Mesenchymal stem cell (in vitro differentiated cells and primary cell): ENCODE measurements around the gene ZNF593OS.

Source experiments
- DNase-seq: peaks from one replicate; pipeline ENCODE4 v3.0.0-alpha.2; 2013
- H2AFZ ChIP-seq: one replicate; pipeline ENCODE4 v1.6.1; 2013; ENCODE audit warnings: low read depth, mild to moderate bottlenecking, control low read depth, inconsistent platforms, low read length, moderate library complexity
- H2AK5ac ChIP-seq: 2 replicates; pipeline ENCODE4 v1.6.1; 2013; ENCODE audit warnings: low read length, moderate library complexity, mild to moderate bottlenecking, inconsistent platforms; ENCODE audit not compliant: severe bottlenecking
- H2BK120ac ChIP-seq: one replicate; pipeline ENCODE4 v1.6.1; 2013; ENCODE audit warnings: low read depth, mild to moderate bottlenecking, inconsistent platforms, low read length, moderate library complexity
- H2BK12ac ChIP-seq, 2 experiments: one replicate each; pipeline ENCODE4 v1.6.1; 2013; ENCODE audit warnings: inconsistent platforms in 2 of 2, low read length in 2 of 2, mild to moderate bottlenecking in 2 of 2, moderate library complexity in 2 of 2, control low read depth in 1 of 2
- H2BK15ac ChIP-seq: one replicate; pipeline ENCODE4 v1.6.1; 2013; ENCODE audit warnings: mild to moderate bottlenecking, low read depth, inconsistent platforms; ENCODE audit not compliant: poor library complexity, severe bottlenecking
- H2BK5ac ChIP-seq: 2 replicates; pipeline ENCODE4 v1.6.1; 2013; ENCODE audit warnings: low read depth, mild to moderate bottlenecking, low read length, control low read depth, inconsistent platforms; ENCODE audit not compliant: poor library complexity, severe bottlenecking
- H3K14ac ChIP-seq, 2 experiments: one replicate each; pipeline ENCODE4 v1.6.1; 2013; ENCODE audit warnings: inconsistent platforms in 2 of 2, low read length in 2 of 2, control low read depth in 1 of 2, mild to moderate bottlenecking in 1 of 2, moderate library complexity in 1 of 2
- H3K18ac ChIP-seq, 2 experiments: one replicate each; pipeline ENCODE4 v1.6.1; 2013; ENCODE audit warnings: inconsistent platforms in 2 of 2, low read length in 2 of 2, control low read depth in 1 of 2, low read depth in 1 of 2, mild to moderate bottlenecking in 1 of 2
- H3K23ac ChIP-seq, 2 experiments: one replicate each; pipeline ENCODE4 v1.6.1; 2013; ENCODE audit warnings: inconsistent platforms in 2 of 2, low read length in 2 of 2, mild to moderate bottlenecking in 2 of 2, moderate library complexity in 2 of 2, control low read depth in 1 of 2
- H3K27ac ChIP-seq: 2 replicates; pipeline ENCODE4 v1.5.1; 2013; ENCODE audit warnings: mild to moderate bottlenecking, moderate library complexity, low read length, control low read depth, inconsistent platforms; ENCODE audit not compliant: poor library complexity, severe bottlenecking
- H3K27me3 ChIP-seq, 2 experiments: 2 replicates each; pipeline versions ENCODE4 v1.6.1 to v1.7.0; 2013; ENCODE audit warnings: low read length in 2 of 2, mild to moderate bottlenecking in 2 of 2, moderate library complexity in 2 of 2, control low read depth in 1 of 2, inconsistent platforms in 1 of 2; ENCODE audit not compliant: control insufficient read depth in 1 of 2, insufficient read depth in 1 of 2
- H3K36me3 ChIP-seq, 2 experiments: 2 replicates each; pipeline versions ENCODE4 v1.6.1 to v1.7.0; 2013; ENCODE audit warnings: low read length in 2 of 2, control low read depth in 1 of 2, inconsistent platforms in 1 of 2, low read depth in 1 of 2, mild to moderate bottlenecking in 1 of 2; ENCODE audit not compliant: insufficient read depth in 2 of 2, control insufficient read depth in 1 of 2
- H3K4ac ChIP-seq, 2 experiments: one replicate each; pipeline ENCODE4 v1.6.1; 2013; ENCODE audit warnings: inconsistent platforms in 2 of 2, low read length in 2 of 2, mild to moderate bottlenecking in 2 of 2, moderate library complexity in 2 of 2, control low read depth in 1 of 2, low read depth in 1 of 2
- H3K4me1 ChIP-seq: 2 replicates; pipeline ENCODE4 v1.6.1; 2013; ENCODE audit warnings: low read depth, low read length, control low read depth; ENCODE audit not compliant: control insufficient read depth, insufficient read depth
- H3K4me2 ChIP-seq: 2 replicates; pipeline ENCODE4 v1.6.1; 2013; ENCODE audit warnings: low read length, mild to moderate bottlenecking, inconsistent platforms; ENCODE audit not compliant: poor library complexity, severe bottlenecking
- H3K4me3 ChIP-seq, 2 experiments: 2 replicates each; pipeline versions ENCODE4 v1.5.1 to v1.7.0; 2013; ENCODE audit warnings: low read length in 2 of 2, mild to moderate bottlenecking in 2 of 2, control low read depth in 1 of 2, low read depth in 1 of 2; ENCODE audit not compliant: insufficient read depth in 1 of 2
- H3K79me1 ChIP-seq: replicated peaks from 2 replicates; pipeline ENCODE4 v1.6.1; 2013; ENCODE audit warnings: mild to moderate bottlenecking, control low read depth, low read length, inconsistent platforms; ENCODE audit not compliant: poor library complexity, severe bottlenecking
- H3K9ac ChIP-seq: 2 replicates; pipeline ENCODE4 v1.7.0; 2013; ENCODE audit warnings: mild to moderate bottlenecking, low read length, moderate library complexity
- H3K9me3 ChIP-seq: 2 replicates; pipeline ENCODE4 v1.7.0; 2013; ENCODE audit warnings: mild to moderate bottlenecking, low read length; ENCODE audit not compliant: control insufficient read depth
- H4K8ac ChIP-seq: one replicate; pipeline ENCODE4 v1.6.1; 2013; ENCODE audit warnings: inconsistent platforms, mild to moderate bottlenecking, low read length, moderate library complexity
- H4K91ac ChIP-seq: one replicate; pipeline ENCODE4 v1.6.1; 2013; ENCODE audit warnings: mild to moderate bottlenecking, low read length, inconsistent platforms
- WGBS: methylation state at CpG from one replicate; pipeline ENCODE4 v1.1.7; 2013; ENCODE audit warnings: mixed read lengths; 5-methylcytosine and 5-hydroxymethylcytosine counted together

The ZNF593OS gene

DNA sequence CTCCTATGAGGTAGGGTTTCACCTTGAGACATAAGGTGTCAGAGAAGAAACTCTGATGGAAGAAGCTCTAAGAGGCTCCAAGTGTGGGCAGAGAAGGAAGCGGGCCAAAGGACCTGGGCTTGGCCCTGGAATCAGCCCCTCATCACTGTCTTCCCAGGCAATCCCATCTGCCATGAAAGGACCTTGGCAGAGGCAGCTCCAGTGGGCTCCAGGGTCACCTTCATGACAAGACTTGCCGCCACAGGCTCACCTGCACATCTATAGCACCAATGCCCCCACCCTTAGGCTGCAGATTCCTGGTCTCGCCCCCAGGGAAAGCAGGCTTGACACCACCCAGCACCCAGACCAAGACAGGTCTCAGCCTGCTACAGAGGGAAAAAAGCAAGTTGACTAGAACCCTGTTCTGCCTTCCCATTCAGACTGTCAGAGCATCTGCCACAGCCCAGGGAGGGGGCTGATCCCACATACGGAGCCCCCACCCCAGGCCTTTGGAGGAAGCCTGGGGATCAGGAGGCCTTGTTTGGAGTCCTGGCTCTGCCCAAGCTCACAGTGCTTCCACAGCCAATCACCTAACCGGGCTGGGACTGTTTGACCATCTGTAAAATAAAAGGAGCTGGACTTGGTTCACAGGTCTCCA lies 13.2 kb downstream of the ZNF593OS start:
- no peak overlapping the region for H2BK12ac ChIP-seq
- no peak overlapping the region for H3K4me2 ChIP-seq
- H2AFZ ChIP-seq: no peak overlapping the region
- no peak overlapping the region for H3K18ac ChIP-seq
- no peaks in the 10 kb centered on the region for H3K9me3 ChIP-seq
- DNase-seq: no peak
- no peak overlapping the region for H3K9ac ChIP-seq
- peaks cover 80 to 87% of the 10 kb centered on the region in 2 experiments for H3K27me3 ChIP-seq
- peaks cover 16% of the 10 kb centered on the region for H3K4me1 ChIP-seq
- H3K79me1 ChIP-seq: no peaks in the 10 kb centered on the region
- H3K14ac ChIP-seq: no peak overlapping the region
- no peak overlapping the region for H4K8ac ChIP-seq
- no peak overlapping the region for H2AK5ac ChIP-seq
- H3K36me3 ChIP-seq: no peaks in the 10 kb centered on the region
- no peak overlapping the region for H3K4me3 ChIP-seq
- no peak overlapping the region for H3K4ac ChIP-seq
- WGBS: 78% methylated on average over 5 of the region's 5 CpGs
- no peak overlapping the region for H4K91ac ChIP-seq
- H2BK5ac ChIP-seq: no peak overlapping the region
- H2BK120ac ChIP-seq: peak overlapping the region; percentile 13
- H3K23ac ChIP-seq: no peak overlapping the region
- no peak overlapping the region for H2BK15ac ChIP-seq
- H3K27ac ChIP-seq: no peak overlapping the region

DNA sequence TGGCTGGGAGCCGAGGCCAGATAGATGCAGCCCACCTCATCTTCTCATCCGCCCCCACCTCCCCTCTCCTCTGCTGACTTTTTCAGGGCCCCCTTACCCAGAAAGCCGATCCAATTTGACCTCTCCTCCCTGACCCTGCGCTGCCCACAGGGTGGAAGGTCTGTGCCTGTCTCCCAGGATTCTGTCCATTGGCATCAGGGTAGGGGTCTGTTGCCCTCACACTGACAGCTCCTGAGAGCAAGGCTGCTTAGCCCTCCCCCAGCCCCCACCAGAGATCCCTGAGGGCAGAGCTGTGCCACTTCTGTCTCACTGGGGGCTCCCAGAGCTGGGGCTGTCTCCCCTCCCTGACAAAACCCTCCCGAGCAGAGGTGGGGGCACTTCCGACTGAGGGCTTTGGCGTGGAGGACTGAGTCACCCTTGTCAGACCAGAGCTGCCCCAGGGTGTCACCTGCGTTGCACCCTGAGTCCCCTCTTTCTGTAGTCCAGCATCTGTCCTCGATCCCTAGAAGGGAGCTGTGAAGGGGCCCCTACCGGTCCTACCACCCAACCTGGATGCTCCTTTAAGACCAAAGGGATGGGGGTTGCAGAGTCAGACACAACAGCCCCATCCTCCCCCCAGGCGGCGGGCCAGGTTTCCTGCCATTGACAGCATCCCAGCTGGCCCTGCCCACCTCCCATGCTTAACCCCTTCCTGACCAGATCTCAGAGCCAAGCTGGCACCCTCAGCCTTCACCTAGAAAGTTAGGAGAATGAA lies 15.2 kb downstream of the ZNF593OS start:
- 14% methylated on average over 12 of the region's 12 CpGs for WGBS
- H2AFZ ChIP-seq: no peak overlapping the region

GRCh38 chr1:26155370-26156284 lies 16.0 kb downstream of the ZNF593OS start:
- Histone ChIP-seq H2AFZ (no peak overlapping the region), H2BK15ac (no peak overlapping the region), H4K91ac (no peak overlapping the region), H2BK12ac (no peak overlapping the region), H3K9me3 (no peaks in the 10 kb centered on the region), H2BK120ac (no peak overlapping the region), H3K23ac (no peak overlapping the region), H3K4me1 (peaks cover 5% of the 10 kb centered on the region), H3K14ac (no peak overlapping the region), H3K36me3 (no peaks in the 10 kb centered on the region), H2AK5ac (no peak overlapping the region), H3K27me3 (peaks cover 69 to 81% of the 10 kb centered on the region in 2 experiments), H3K9ac (no peak overlapping the region), H4K8ac (no peak overlapping the region), H3K27ac (no peak overlapping the region), H3K18ac (peak overlapping the region in 1 of 2 experiments; percentile 5), H2BK5ac (no peak overlapping the region), H3K4ac (no peak overlapping the region), H3K4me3 (no peak overlapping the region), H3K4me2 (no peak overlapping the region), H3K79me1 (no peaks in the 10 kb centered on the region)
- whole genome bisulfite sequencing: 35% methylated on average over 20 of the region's 21 CpGs
- DNase-seq: no peak

More for the DNA sequence above, 15.2 kb downstream of the ZNF593OS start:
- H3K4ac ChIP-seq: no peak overlapping the region
- peak overlapping the region in 1 of 2 experiments; percentile 5 for H3K18ac ChIP-seq
- peak overlapping the region; percentile 36 for H4K8ac ChIP-seq
- no peak overlapping the region for H3K23ac ChIP-seq
- H3K79me1 ChIP-seq: no peaks in the 10 kb centered on the region
- H3K4me1 ChIP-seq: peaks cover 10% of the 10 kb centered on the region
- peak overlapping the region; percentile 73 for H2BK15ac ChIP-seq
- H3K9ac ChIP-seq: no peak overlapping the region
- H4K91ac ChIP-seq: no peak overlapping the region
- H3K36me3 ChIP-seq: no peaks in the 10 kb centered on the region
- no peak overlapping the region for H3K4me2 ChIP-seq
- H2AK5ac ChIP-seq: no peak overlapping the region
- H3K4me3 ChIP-seq: no peak overlapping the region
- no peaks in the 10 kb centered on the region for H3K9me3 ChIP-seq
- H2BK12ac ChIP-seq: no peak overlapping the region
- peaks cover 73 to 82% of the 10 kb centered on the region in 2 experiments for H3K27me3 ChIP-seq
- no peak for DNase-seq
- H3K27ac ChIP-seq: no peak overlapping the region
- H3K14ac ChIP-seq: no peak overlapping the region
- H2BK5ac ChIP-seq: no peak overlapping the region
- H2BK120ac ChIP-seq: no peak overlapping the region

- 44% methylated on average over 8 of the region's 9 CpGs for WGBS
- H3K27me3 ChIP-seq: peaks cover 72 to 84% of the 10 kb centered on the region in 2 experiments
These were observed 16.9 kb downstream of the ZNF593OS start for GRCh38 chr1:26154750-26155149.

More at GRCh38 chr1:26154750-26155149, 16.9 kb downstream of the ZNF593OS start:
- no peak overlapping the region for H3K9ac ChIP-seq
- DNase-seq: no peak
- H3K4me2 ChIP-seq: no peak overlapping the region
- no peak overlapping the region for H3K27ac ChIP-seq
- no peak overlapping the region for H3K4ac ChIP-seq
- H4K91ac ChIP-seq: no peak overlapping the region
- H2AFZ ChIP-seq: no peak overlapping the region
- no peak overlapping the region for H2BK12ac ChIP-seq
- no peaks in the 10 kb centered on the region for H3K36me3 ChIP-seq
- H3K18ac ChIP-seq: no peak overlapping the region
- H3K23ac ChIP-seq: no peak overlapping the region
- H3K9me3 ChIP-seq: no peaks in the 10 kb centered on the region
- peaks cover 5% of the 10 kb centered on the region for H3K4me1 ChIP-seq
- no peaks in the 10 kb centered on the region for H3K79me1 ChIP-seq
- no peak overlapping the region for H4K8ac ChIP-seq
- H3K4me3 ChIP-seq: no peak overlapping the region
- no peak overlapping the region for H3K14ac ChIP-seq
- no peak overlapping the region for H2AK5ac ChIP-seq
- H2BK15ac ChIP-seq: no peak overlapping the region
- no peak overlapping the region for H2BK120ac ChIP-seq
- H2BK5ac ChIP-seq: no peak overlapping the region
